ENCODE results near the gene KCND2. TPM values are rescaled to one million over a fixed set of nuclear protein-coding genes. Genes with fewer than 3 reads are reported as not detected.

The KCND2 gene
- total and polyA plus RNA-seq, 2 of the 8 experiments (the other 6 are each of a cell fraction or from before 2014, with no cell fraction given), result 4.6 to 7.7 TPM

DNA sequence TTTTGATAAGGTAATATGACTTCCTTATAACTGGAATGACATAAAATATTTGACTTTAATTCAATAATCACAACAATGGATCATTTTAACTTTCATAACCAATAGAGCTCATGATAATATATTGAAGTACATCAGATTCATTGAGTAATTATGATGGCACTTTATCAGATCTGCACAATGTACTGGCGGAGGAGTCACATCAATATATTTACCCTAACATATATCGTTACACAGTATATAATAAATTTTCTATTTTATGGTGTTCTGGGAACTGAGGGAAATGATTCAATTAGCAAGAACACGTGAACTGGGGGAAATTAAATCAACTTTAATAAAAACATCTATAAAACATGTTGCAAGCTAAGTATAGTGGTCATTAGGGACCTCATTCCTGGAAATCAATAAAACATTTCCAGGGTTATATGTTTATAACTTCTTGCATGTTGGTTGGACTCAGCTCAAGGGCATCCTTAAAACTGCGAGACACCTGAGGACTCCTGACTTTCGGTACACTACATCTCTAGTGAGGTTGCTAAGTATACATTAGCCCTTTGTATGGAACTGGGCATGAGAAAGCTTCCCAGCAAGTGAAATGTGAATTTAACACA lies 254.0 kb downstream of the KCND2 start:
- Histone ChIP-seq H3K18ac (ENCODE audit: extremely low read depth, low read length) (no peak overlapping the region), H3K36me3 (ENCODE audit: control insufficient read depth in 2 of 4, insufficient read depth in 4 of 4, low read length in 3 of 4) (no peaks in the 10 kb centered on the region), H3K27me3 (replicated peaks in 1 of 4; ENCODE audit: control insufficient read depth in 3 of 4, extremely low read depth in 1 of 4, insufficient read depth in 3 of 4, low read length in 3 of 4) (no peaks in the 10 kb centered on the region), H3K4me3 (ENCODE audit: extremely low read depth in 1 of 4, insufficient read depth in 2 of 4, low read depth in 3 of 4, low read length in 4 of 4) (no peak overlapping the region), H3K79me2 (ENCODE audit: control insufficient read depth in 1 of 2, insufficient read depth in 2 of 2, low read length in 2 of 2) (no peaks in the 10 kb centered on the region), H3K4me1 (replicated peaks in 1 of 4; ENCODE audit: control insufficient read depth in 3 of 4, insufficient read depth in 4 of 4, low read length in 3 of 4) (peaks cover 0 to 8% (median 3%) of the 10 kb centered on the region in 4 experiments; a peak in 4 of 7 replicates), H3K4ac (replicated peaks; ENCODE audit: insufficient read length, low read depth, low read length) (no peak overlapping the region), H2BK15ac (ENCODE audit: low read length) (no peak overlapping the region), H3K23ac (ENCODE audit: insufficient read length) (no peak overlapping the region), H2BK12ac (ENCODE audit: low read depth, low read length) (no peak overlapping the region), H4K91ac (replicated peaks; ENCODE audit: insufficient read length, low read length) (no peak overlapping the region), H4K20me1 (replicated peaks in 1 of 2; ENCODE audit: control insufficient read depth in 1 of 2, insufficient read depth in 2 of 2, low read length in 2 of 2) (no peaks in the 10 kb centered on the region), H2AFZ (ENCODE audit: low read length) (no peak overlapping the region), H3K27ac (ENCODE audit: low read depth, low read length) (no peak overlapping the region), H4K5ac (ENCODE audit: insufficient read length, low read depth, low read length) (no peak overlapping the region), H3K14ac (ENCODE audit: insufficient read length) (no peak overlapping the region), H2AK5ac (ENCODE audit: low read depth, low read length) (no peak overlapping the region), H3K56ac (replicated peaks; ENCODE audit: insufficient read length, low read depth, low read length) (no peak overlapping the region), H3K4me2 (ENCODE audit: insufficient read depth in 1 of 2, low read depth in 2 of 2, low read length in 2 of 2) (no peak overlapping the region), H2BK120ac (replicated peaks; ENCODE audit: low read depth, low read length) (no peak overlapping the region), H2BK20ac (ENCODE audit: low read length) (no peak overlapping the region; the same call in 1 of the 2 replicates), H4K8ac (ENCODE audit: extremely low read depth, insufficient read depth, low read length) (no peak overlapping the region), H2BK5ac (ENCODE audit: low read depth, low read length) (no peak overlapping the region), H3K23me2 (ENCODE audit: low read depth, low read length) (no peaks in the 10 kb centered on the region), H3K9me3 (ENCODE audit: insufficient read depth in 2 of 2, low read depth in 1 of 2, low read length in 1 of 2) (no peaks in the 10 kb centered on the region), H3K9ac (replicated peaks in 1 of 4; ENCODE audit: extremely low read depth in 1 of 4, low read depth in 3 of 4, low read length in 3 of 4) (no peak overlapping the region), H3K79me1 (ENCODE audit: low read depth, low read length) (no peaks in the 10 kb centered on the region)
- 90% methylated on average over 5 of the region's 5 CpGs; no CpG with 5 or more reads in 1 of the 2 experiments for WGBS, 2 experiments (ENCODE audit: extremely low coverage in 1 of 2, insufficient coverage in 1 of 2, insufficient read length in 1 of 2, insufficient replicate concordance in 2 of 2, low coverage in 1 of 2, low lambda C conversion rate in 2 of 2, missing lambda C conversion rate in 1 of 2)
- no peak for TF ChIP-seq TEAD4 (IDR thresholded peaks at IDR 0.05; ENCODE audit: low read depth, low read length)
- no peak for TF ChIP-seq CHD1 (IDR thresholded peaks at IDR 0.05; ENCODE audit: low read depth, low read length)
- no peak for TF ChIP-seq SP1 (IDR thresholded peaks at IDR 0.05; ENCODE audit: low read depth, low read length)
- TF ChIP-seq, protein P1, sequence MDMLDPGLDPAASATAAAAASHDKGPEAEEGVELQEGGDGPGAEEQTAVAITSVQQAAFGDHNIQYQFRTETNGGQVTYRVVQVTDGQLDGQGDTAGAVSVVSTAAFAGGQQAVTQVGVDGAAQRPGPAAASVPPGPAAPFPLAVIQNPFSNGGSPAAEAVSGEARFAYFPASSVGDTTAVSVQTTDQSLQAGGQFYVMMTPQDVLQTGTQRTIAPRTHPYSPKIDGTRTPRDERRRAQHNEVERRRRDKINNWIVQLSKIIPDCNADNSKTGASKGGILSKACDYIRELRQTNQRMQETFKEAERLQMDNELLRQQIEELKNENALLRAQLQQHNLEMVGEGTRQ (IDR thresholded peaks at IDR 0.05; ENCODE audit: low read length), result no peak
- TF ChIP-seq HDAC6 (IDR thresholded peaks at IDR 0.05; ENCODE audit: low read depth, low read length), result no peak
- no peak for TF ChIP-seq BCL11A (IDR thresholded peaks at IDR 0.05; ENCODE audit: low read depth in 2 of 2, low read length in 2 of 2)
- TF ChIP-seq TAF7 (optimal IDR thresholded peaks at IDR 0.05; ENCODE audit: borderline replicate concordance, low read depth, low read length), result no peak
- no peak for TF ChIP-seq JUN (IDR thresholded peaks at IDR 0.05; ENCODE audit: low read depth, low read length)
- no peak for TF ChIP-seq HDAC2 (IDR thresholded peaks at IDR 0.05; ENCODE audit: borderline replicate concordance in 1 of 2, low read depth in 2 of 2, low read length in 2 of 2)
- no peak for TF ChIP-seq EGR1 (IDR thresholded peaks at IDR 0.05; ENCODE audit: borderline replicate concordance, low read depth, low read length)
- peak; percentile 36 for FAIRE-seq
- no peak for DNase-seq (ENCODE audit: low read depth in 1 of 2, low spot score in 2 of 2)
- ChIA-PET POLR2A (ENCODE audit: partially characterized antibody) (interaction anchor here (1.0 kb wide), 1 partner anchor 11 kb away, joined by 3 read pairs; no protein-coding TSS in a partner anchor), CTCF (ENCODE audit: partially characterized antibody) (interaction anchor here (0.9 to 2.6 kb wide), 2 partner anchors 28 to 190 kb away, joined by 3 to 7 read pairs; no protein-coding TSS in a partner anchor)
